HG03460 (cell line): ENCODE measurements around the gene SF1.

ENCODE experiments used
- ATAC-seq: cut with Tn5 transposase; IDR thresholded peaks from one replicate; pipeline ENCODE4 v1.9.1; 2021; ENCODE audit not compliant: unreplicated experiment

Gene SF1

GRCh38 chr11:64762674-64763525, 15.4 kb downstream of the SF1 start:
- no peak for ATAC-seq

DNA sequence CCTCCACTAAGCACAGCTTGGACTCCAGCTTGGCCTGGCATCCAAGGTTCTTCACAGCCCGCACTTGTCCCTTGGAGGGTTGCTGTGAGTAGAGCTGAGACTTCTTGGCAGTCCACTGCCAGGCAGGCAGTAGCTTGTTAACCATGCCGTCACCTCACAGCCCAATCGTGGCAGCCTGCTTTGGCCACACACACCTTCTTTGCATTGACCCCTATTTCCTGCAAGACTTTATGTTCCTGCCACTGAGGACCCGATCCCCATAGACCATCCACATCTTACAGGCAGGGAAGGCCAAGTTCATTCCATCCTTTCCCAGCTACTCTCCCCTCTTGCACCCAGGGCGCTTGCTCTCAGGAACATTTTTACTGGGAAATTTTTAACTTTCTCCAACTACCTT, 16.1 kb downstream of the SF1 start:
- ATAC-seq = no peak

DNA sequence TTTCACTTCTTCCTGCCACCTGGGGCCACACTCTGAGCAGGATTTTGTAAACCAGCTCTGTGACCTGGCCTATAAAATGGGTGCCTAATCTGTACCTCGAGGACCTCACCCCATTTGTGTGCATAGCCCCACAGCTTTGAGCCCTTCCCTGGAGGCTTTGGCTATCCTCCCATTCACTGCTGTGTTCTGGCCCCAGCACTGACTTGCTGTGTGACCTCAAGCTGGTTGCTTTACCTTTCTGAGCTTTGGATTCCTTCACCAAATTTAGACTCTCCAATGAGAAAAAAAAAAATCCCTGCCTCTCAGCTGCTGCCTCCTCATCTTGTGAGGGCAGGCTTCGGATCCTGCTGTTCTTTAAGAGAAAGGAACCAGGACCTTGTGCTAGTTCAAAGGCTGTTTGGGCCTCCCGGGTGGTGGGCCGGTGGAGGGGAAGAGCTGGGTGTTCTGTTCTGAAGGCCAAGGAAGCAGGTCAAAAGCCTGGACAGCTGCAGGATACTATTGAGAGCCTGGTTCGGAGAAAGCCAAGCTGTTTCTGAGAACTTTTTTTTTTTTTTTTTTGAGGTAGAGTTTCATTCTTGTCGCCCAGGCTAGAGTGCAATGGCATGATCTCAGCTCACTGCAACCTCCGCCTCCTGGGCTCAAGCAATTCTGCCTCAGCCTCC, 17.5 kb downstream of the SF1 start:
- no peak for ATAC-seq

- no peak for ATAC-seq
Measured at GRCh38 chr11:64759722-64760719, 18.3 kb downstream of the SF1 start, which contains the start of gene PYGM. PYGM (minus strand) TSS chr11:64759974; CDS start chr11:64759898, 76 bp downstream.

DNA sequence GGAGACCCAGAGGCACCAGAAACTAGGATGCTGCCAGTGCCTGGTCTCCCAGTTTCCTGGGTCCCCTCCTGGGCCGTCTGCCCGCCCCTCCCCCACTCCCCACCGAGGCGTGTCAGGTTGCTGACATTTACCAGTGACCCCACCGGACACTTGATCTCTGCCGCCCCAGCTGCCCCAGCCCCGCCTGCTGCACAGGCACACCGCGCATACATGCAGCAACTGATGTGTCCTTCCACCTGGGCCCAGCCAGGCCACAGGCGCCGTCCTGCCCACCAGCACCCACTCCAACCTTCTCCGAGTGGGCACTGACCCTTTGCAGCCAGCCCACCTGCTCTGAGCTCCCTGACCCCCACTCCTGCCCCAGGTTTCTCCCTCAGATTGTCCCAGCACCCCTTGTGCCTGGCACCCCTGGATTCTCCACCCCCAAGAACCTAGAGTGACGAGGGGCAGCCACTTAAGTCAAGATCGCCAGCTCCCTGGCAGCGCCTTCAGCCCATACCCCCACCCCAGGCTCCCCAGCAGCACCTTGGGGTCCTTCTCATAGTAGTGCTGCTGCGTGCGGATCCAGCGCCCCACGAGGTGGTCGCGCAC, 19.1 kb downstream of the SF1 start:
- ATAC-seq = no peak

- ATAC-seq = no peak
Measured at GRCh38 chr11:64758330-64759079, 19.8 kb downstream of the SF1 start.

GRCh38 chr11:64757549-64758329, 20.6 kb downstream of the SF1 start:
- no peak for ATAC-seq

DNA sequence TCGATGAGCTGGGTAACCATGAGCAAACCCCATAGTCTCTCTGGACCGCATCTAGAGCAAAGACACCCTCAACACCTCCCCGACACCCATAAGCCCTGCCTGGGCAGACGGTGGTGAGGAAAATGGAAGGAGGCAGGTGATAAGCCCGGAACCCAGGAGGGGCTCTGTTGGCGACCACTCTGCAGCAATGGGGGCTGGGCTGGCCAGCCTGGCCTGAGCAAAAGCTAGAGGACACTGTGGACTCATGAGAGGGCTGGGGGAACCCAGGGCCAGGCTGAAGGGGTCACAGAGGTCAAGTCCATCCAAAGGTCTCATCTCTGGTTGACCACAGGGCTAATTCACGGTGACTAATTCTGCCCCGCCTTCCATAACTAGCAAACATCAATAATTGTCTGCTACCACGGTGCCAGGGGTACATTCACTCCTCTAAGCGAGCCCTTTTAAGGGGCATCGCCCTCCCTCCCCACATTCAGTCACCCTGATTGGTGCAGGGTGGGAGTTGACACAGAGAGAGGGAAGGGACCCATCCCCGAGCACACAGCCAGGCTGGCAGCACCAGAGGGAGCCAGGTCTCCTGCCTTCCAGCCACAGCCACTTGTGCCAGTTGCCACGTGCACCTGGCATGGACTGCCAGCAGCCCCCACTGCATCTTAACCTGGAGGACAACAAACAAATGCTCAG, 22.5 kb downstream of the SF1 start:
- no peak for ATAC-seq

GRCh38 chr11:64754919-64755662, 23.3 kb downstream of the SF1 start:
- ATAC-seq = no peak

DNA sequence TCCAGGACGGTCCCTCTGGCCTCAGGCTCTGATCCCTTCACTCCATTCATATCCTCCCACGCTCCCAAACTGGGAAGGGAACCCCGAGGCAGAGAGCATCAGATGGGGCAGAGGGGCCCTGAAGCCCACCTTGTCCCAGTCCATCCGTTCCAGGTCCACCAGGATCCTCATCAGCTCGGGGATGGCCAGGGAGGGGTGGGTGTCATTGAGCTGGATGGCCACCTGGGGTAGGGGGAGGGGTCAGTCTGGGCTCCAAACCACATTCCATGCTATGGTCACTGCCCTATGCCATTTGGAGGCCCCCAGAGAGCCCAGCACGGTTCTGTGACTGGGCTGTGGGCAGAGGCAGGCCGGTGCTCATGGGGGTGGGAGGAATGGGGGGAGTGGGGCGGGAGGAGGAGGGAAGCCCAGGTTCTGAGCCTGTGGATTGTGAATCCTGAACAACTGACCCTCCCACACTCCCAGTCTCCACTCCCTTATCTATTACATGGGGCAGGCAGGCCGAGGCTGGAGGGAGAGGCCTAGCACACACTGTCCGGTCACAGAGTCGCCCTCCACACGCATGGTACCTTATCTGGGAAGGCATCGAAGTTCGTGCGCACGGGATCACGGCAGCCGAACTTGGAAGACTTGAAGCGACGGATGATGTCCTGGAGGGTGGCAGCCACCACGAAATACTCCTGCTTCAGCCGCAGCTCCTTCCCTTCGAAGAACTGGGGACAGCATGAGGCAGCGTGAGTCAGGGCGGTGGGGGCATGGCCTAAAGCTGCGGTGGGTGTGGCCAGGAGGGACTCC, 24.0 kb downstream of the SF1 start:
- no peak for ATAC-seq

DNA sequence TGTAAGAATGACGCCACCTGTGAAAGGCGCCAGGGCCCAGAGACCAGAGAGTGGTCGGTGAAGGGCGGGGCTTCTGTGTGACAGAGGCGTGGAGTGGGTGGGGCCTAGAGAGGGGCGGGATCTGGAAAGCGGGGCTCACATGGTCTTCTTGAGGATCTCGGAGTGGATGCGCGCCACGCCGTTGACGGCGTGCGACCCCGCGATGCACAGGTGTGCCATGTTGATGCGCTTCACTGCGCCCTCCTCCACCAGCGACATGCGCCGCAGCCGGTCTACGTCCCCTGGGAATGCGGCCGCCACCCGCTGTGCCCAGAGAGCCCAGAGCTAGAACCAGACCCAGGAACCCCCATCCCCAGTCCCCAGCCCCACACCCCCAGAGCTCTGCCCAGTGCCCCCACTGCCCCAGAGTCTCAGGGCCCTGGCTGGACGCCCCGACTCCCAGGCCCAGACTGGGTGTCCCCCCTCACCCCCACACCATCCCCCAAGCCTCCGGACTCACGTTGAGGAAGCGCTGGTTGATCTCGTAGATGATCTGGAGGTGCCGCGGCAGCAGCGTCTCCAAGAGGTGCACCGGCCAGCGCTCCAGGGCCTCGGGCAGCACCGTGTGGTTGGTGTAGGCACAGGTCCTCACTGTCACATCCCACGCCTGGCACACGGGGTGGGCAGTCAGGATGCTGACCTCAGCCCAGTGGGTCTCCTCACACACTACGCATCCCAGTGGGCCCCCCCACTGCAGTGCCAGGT, 24.8 kb downstream of the SF1 start:
- no peak for ATAC-seq

- ATAC-seq = no peak
Measured at GRCh38 chr11:64753019-64753379, 25.3 kb downstream of the SF1 start.

DNA sequence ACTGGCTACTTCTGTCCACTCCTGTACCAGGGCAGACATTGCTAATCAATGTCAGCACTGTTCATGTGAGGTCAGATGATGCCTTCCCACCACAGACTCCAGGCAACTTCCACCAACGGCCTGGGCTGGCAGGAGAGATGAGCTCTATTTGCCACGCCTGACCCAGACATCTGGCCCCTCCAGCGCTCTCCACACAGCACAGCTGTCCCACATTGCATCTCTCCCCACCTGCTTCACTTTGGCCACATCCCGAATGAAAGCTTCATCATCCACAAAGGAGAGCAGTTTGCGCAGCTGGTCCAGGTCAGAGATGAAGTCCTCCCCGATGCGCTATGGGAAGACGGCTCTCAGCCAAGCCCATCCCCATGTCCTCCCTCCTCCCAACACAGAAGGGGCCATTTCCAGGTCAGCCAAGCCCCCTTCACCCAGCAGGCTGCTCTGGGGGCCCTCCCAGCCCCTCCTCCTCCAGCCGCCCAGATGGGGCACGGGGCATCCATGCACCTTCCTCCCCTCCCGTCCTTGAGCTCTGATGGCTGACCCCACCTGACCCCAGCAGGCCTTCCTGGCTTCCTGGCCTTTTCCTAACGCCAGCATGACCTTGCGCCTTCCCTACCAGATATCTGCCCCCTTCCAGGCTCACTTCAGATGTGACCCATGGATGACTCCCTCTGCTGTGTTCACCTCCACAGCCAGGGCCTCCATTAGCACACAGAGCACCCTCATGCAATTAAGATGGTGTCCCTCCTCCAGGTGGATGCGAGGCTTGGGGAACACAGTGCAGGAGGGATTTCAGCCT, 26.0 kb downstream of the SF1 start:
- ATAC-seq = no peak

DNA sequence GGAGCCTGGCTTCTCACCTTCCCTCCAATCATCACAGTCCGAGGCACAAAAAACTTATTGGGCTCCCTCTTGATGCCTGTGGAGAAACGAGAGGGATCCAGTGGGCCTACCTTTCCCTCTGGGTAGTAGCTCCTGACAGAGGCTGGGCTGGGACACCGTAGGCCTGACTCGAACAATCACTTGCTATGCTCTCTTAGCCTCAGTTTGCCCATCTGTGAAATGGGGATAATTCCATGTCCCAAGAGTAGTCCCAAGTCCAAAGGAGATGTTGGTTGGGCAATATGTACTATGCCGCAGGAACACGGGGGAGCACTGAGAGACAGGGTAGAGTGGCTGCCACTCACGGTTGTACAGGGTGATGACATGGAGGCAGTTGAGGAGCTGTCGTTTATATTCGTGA, 26.8 kb downstream of the SF1 start:
- no peak for ATAC-seq

- ATAC-seq = no peak
Measured at GRCh38 chr11:64751136-64751535, 27.2 kb downstream of the SF1 start.
